ENCODE measurements around the gene TBPL2.

- TF ChIP-seq CTCF (IDR thresholded peaks at IDR 0.05; ENCODE audit: poor library complexity) = peak; percentile 53
- no peak for TF ChIP-seq EZH2 (IDR thresholded peaks at IDR 0.05; ENCODE audit: borderline replicate concordance)
- TF ChIP-seq EZH2phosphoT487 (IDR thresholded peaks at IDR 0.05; ENCODE audit: low read depth, severe bottlenecking, unreplicated experiment) = no peak
Measured at GRCh38 chr14:55430024-55430690, 10.3 kb downstream of the TBPL2 start.
